ENCODE measurements around the gene PANX1. TPM values are rescaled to one million over a fixed set of nuclear protein-coding genes. Genes with fewer than 3 reads are reported as not detected.

The PANX1 gene
- total RNA-seq, 2 experiments from 2014 or later, result 11.3 to 16.5 TPM

DNA sequence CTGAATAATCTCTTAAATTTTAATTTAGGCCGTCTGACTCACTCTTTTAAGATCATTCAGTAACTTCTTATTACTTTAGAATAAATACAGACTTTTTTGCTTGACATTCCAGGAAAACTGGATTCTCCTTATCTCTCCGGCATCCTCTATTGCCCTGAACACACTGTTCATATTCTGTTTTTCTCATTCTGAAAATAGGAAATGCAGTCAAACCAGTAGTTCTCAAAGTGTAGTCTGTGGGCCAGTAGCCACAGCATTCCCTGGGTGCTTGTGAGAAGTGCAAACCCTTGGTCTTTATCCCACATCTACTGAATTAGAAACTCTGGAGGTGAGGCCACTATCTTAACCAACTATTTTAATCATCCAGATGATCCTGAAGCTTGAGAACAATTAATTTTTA lies 84.3 kb downstream of the PANX1 start:
- no peaks in the 10 kb centered on the region for H3K79me2 ChIP-seq (ENCODE audit: insufficient read depth, low read depth, low read length)
- intact Hi-C loops (cut with micrococcal nuclease; ENCODE audit: unreplicated experiment), result no loop called here
- H4K20me1 ChIP-seq (ENCODE audit: insufficient read depth, low read length), result no peaks in the 10 kb centered on the region
- CTCF ChIA-PET (ENCODE audit: unreplicated experiment), result no interaction called here
- H3K27ac ChIP-seq (ENCODE audit: low read depth, low read length, poor library complexity, severe bottlenecking), result no peak overlapping the region
- POLR2A ChIA-PET, result interaction anchor here (0.5 kb wide), 1 partner anchor 126 kb away, joined by 3 read pairs; no protein-coding TSS in a partner anchor
- no peak overlapping the region for H3K4me2 ChIP-seq (ENCODE audit: low read length)
- no peak for DNase-seq (ENCODE audit: low spot score)
- BruUV-seq (replicated peaks), result no TSS peak
- H3K36me3 ChIP-seq (ENCODE audit: insufficient read depth, low read length), result no peaks in the 10 kb centered on the region
- H3K4me3 ChIP-seq (ENCODE audit: low read depth, low read length, poor library complexity, severe bottlenecking), result no peak overlapping the region
- H3K4me1 ChIP-seq (ENCODE audit: insufficient read depth, low read length, poor library complexity, severe bottlenecking), result no peaks in the 10 kb centered on the region
- no peaks in the 10 kb centered on the region for H3K9me3 ChIP-seq (ENCODE audit: low read length)
- no peaks in the 10 kb centered on the region for H3K9me2 ChIP-seq (ENCODE audit: insufficient read depth, low read length)
- no peak overlapping the region for H2AFZ ChIP-seq (ENCODE audit: low read length)
- no peak for TF ChIP-seq EZH2phosphoT487 (IDR thresholded peaks at IDR 0.05; ENCODE audit: borderline replicate concordance, low read depth, low read length)
- TF ChIP-seq, protein P1, sequence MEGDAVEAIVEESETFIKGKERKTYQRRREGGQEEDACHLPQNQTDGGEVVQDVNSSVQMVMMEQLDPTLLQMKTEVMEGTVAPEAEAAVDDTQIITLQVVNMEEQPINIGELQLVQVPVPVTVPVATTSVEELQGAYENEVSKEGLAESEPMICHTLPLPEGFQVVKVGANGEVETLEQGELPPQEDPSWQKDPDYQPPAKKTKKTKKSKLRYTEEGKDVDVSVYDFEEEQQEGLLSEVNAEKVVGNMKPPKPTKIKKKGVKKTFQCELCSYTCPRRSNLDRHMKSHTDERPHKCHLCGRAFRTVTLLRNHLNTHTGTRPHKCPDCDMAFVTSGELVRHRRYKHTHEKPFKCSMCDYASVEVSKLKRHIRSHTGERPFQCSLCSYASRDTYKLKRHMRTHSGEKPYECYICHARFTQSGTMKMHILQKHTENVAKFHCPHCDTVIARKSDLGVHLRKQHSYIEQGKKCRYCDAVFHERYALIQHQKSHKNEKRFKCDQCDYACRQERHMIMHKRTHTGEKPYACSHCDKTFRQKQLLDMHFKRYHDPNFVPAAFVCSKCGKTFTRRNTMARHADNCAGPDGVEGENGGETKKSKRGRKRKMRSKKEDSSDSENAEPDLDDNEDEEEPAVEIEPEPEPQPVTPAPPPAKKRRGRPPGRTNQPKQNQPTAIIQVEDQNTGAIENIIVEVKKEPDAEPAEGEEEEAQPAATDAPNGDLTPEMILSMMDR (conservative IDR thresholded peaks at IDR 0.05; ENCODE audit: low read length), result no peak

DNA sequence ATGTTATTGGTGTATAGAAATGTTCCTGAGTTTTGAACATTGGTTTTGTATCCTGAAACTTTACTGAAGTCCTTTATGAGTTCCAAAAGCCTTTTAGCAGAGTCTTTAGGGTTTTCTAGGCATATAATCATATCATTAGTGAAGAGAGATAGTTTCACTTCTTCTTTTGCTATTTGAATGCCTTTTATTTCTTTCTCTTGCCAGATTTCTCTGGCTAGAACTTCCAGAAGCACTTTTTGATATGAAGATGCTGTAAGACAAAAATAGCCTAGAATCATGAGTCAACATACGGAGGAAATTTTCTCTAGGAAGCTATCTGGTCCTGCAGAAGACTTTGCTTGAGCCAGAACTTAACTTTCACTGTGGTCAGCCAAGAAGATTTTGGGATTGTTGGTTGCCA lies 89.1 kb downstream of the PANX1 start:
- Histone ChIP-seq H3K9me3 (ENCODE audit: low read length) (0 out of 2 replicates have a peak, but pooled peaks cover 7% of the 10 kb centered on the region), H3K79me2 (ENCODE audit: insufficient read depth, low read depth, low read length) (no peaks in the 10 kb centered on the region), H3K9me2 (ENCODE audit: insufficient read depth, low read length) (no peaks in the 10 kb centered on the region), H3K4me2 (ENCODE audit: low read length) (no peak overlapping the region), H2AFZ (ENCODE audit: low read length) (no peak overlapping the region), H3K27ac (ENCODE audit: low read depth, low read length, poor library complexity, severe bottlenecking) (no peak overlapping the region), H3K36me3 (ENCODE audit: insufficient read depth, low read length) (no peaks in the 10 kb centered on the region), H4K20me1 (ENCODE audit: insufficient read depth, low read length) (no peaks in the 10 kb centered on the region), H3K4me1 (ENCODE audit: insufficient read depth, low read length, poor library complexity, severe bottlenecking) (no peaks in the 10 kb centered on the region), H3K4me3 (ENCODE audit: low read depth, low read length, poor library complexity, severe bottlenecking) (no peak overlapping the region)
- POLR2A ChIA-PET, result no interaction called here
- no peak for DNase-seq (ENCODE audit: low spot score)
- intact Hi-C loops (cut with micrococcal nuclease; ENCODE audit: unreplicated experiment), result no loop called here
- BruUV-seq (replicated peaks), result no TSS peak
- TF ChIP-seq, protein P1 (conservative IDR thresholded peaks at IDR 0.05; ENCODE audit: low read length), result no peak
- no peak for TF ChIP-seq EZH2phosphoT487 (IDR thresholded peaks at IDR 0.05; ENCODE audit: borderline replicate concordance, low read depth, low read length)
- CTCF ChIA-PET (ENCODE audit: unreplicated experiment), result no interaction called here

DNA sequence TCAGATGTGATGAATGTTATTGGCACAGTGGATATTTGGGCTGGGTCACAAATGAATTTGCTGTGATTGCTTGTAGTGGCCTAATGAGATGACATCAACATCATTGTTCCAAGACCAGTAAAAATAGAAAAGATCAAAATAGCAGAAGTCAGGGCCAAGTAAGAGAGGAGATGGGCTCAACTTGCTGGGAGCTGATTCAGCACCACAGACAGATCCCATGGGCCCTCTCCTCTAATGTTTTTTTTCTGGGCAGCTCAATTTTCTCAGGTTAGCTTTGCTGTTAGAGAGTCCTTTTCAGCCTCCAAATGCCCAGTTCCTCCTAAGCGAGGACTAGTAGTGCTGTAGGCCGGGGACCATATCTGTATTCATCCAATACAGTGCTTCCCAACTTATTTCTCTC lies 89.7 kb downstream of the PANX1 start:
- Histone ChIP-seq H3K4me2 (ENCODE audit: low read length) (no peak overlapping the region), H3K4me3 (ENCODE audit: low read depth, low read length, poor library complexity, severe bottlenecking) (no peak overlapping the region), H3K9me3 (ENCODE audit: low read length) (0 out of 2 replicates have a peak, but pooled peaks cover 7% of the 10 kb centered on the region), H3K4me1 (ENCODE audit: insufficient read depth, low read length, poor library complexity, severe bottlenecking) (no peaks in the 10 kb centered on the region), H4K20me1 (ENCODE audit: insufficient read depth, low read length) (no peaks in the 10 kb centered on the region), H3K27ac (ENCODE audit: low read depth, low read length, poor library complexity, severe bottlenecking) (no peak overlapping the region), H2AFZ (ENCODE audit: low read length) (no peak overlapping the region), H3K79me2 (ENCODE audit: insufficient read depth, low read depth, low read length) (no peaks in the 10 kb centered on the region), H3K9me2 (ENCODE audit: insufficient read depth, low read length) (no peaks in the 10 kb centered on the region), H3K36me3 (ENCODE audit: insufficient read depth, low read length) (no peaks in the 10 kb centered on the region)
- DNase-seq (ENCODE audit: low spot score), result no peak
- TF ChIP-seq EZH2phosphoT487 (IDR thresholded peaks at IDR 0.05; ENCODE audit: borderline replicate concordance, low read depth, low read length), result no peak
- TF ChIP-seq, protein P1 (conservative IDR thresholded peaks at IDR 0.05; ENCODE audit: low read length), result no peak
- CTCF ChIA-PET (ENCODE audit: unreplicated experiment), result no interaction called here
- intact Hi-C loops (cut with micrococcal nuclease; ENCODE audit: unreplicated experiment), result no loop called here
- POLR2A ChIA-PET, result no interaction called here
- no TSS peak for BruUV-seq (replicated peaks)
